ENCODE results near the gene MVB12B.

Gene MVB12B

DNA sequence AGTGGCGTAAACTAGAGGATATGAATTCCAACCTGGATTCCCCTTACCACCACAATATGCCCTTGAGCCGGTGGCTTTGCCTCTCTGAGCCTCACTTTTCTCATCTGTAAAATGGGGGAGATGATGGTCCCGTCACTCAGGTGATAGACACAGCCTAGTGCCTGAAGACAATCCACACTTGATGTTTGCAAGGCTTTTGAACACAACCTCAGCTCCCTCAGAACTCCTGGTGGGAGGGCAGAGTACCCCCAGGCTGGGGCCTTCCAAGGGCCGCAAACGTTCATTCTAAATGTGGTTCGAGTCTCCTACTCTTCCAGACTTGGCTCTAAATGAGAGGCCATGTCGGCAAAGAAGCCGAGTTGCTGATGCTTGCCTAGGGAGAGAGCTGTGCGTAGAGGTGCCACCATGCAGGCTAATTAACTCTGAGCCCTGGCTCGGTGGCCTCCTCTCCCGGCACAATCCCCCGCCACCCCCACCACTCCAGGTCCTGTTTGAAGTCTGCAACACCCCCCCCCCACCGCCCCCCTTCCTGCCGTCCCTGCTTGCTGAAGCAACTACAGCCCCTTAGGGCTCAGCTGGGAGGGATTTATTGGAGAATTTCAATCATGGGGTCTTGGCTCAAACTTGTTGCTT lies 189.4 kb downstream of the MVB12B start:
- TF ChIP-seq SIN3A (IDR thresholded peaks at IDR 0.05; ENCODE audit: borderline replicate concordance, insufficient read depth, low read length) (no peak), FOXP2 (optimal IDR thresholded peaks at IDR 0.05; ENCODE audit: borderline replicate concordance, extremely low read depth, extremely low read length, insufficient read depth) (no peak), POLR2AphosphoS5 (IDR thresholded peaks at IDR 0.05; ENCODE audit: low read depth, low read length) (no peak), TAF1 (IDR thresholded peaks at IDR 0.05; ENCODE audit: borderline replicate concordance, insufficient read depth, low read length) (no peak)
- TF ChIP-seq, protein P1, sequence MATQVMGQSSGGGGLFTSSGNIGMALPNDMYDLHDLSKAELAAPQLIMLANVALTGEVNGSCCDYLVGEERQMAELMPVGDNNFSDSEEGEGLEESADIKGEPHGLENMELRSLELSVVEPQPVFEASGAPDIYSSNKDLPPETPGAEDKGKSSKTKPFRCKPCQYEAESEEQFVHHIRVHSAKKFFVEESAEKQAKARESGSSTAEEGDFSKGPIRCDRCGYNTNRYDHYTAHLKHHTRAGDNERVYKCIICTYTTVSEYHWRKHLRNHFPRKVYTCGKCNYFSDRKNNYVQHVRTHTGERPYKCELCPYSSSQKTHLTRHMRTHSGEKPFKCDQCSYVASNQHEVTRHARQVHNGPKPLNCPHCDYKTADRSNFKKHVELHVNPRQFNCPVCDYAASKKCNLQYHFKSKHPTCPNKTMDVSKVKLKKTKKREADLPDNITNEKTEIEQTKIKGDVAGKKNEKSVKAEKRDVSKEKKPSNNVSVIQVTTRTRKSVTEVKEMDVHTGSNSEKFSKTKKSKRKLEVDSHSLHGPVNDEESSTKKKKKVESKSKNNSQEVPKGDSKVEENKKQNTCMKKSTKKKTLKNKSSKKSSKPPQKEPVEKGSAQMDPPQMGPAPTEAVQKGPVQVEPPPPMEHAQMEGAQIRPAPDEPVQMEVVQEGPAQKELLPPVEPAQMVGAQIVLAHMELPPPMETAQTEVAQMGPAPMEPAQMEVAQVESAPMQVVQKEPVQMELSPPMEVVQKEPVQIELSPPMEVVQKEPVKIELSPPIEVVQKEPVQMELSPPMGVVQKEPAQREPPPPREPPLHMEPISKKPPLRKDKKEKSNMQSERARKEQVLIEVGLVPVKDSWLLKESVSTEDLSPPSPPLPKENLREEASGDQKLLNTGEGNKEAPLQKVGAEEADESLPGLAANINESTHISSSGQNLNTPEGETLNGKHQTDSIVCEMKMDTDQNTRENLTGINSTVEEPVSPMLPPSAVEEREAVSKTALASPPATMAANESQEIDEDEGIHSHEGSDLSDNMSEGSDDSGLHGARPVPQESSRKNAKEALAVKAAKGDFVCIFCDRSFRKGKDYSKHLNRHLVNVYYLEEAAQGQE (IDR thresholded peaks at IDR 0.05; ENCODE audit: insufficient read depth in 1 of 2, low read depth in 2 of 2, low read length in 2 of 2) = no peak

DNA sequence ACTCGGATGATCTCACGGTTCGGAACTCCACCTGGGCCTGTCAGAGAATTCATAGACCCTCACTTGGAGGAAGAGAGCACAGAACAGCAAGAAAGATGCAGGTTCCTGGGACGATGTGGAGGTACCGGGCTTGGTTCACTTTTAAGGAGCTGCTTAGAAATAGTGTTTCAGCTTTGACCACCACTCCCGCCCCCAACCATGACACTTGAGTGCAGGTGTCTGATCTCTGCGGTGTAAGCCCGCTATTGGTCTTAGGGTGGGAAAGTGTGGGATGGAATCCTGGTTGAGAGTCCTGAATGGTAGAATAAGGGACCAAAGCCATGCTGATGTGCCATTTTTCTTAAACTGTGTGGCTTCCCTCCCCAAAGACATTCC lies 189.9 kb downstream of the MVB12B start:
- TF ChIP-seq TAF1 (IDR thresholded peaks at IDR 0.05; ENCODE audit: borderline replicate concordance, insufficient read depth, low read length) = no peak
- TF ChIP-seq FOXP2 (optimal IDR thresholded peaks at IDR 0.05; ENCODE audit: borderline replicate concordance, extremely low read depth, extremely low read length, insufficient read depth) = no peak
- TF ChIP-seq POLR2AphosphoS5 (IDR thresholded peaks at IDR 0.05; ENCODE audit: low read depth, low read length) = no peak
- no peak for TF ChIP-seq SIN3A (IDR thresholded peaks at IDR 0.05; ENCODE audit: borderline replicate concordance, insufficient read depth, low read length)
- TF ChIP-seq, protein P1 (IDR thresholded peaks at IDR 0.05; ENCODE audit: insufficient read depth in 1 of 2, low read depth in 2 of 2, low read length in 2 of 2) = no peak

DNA sequence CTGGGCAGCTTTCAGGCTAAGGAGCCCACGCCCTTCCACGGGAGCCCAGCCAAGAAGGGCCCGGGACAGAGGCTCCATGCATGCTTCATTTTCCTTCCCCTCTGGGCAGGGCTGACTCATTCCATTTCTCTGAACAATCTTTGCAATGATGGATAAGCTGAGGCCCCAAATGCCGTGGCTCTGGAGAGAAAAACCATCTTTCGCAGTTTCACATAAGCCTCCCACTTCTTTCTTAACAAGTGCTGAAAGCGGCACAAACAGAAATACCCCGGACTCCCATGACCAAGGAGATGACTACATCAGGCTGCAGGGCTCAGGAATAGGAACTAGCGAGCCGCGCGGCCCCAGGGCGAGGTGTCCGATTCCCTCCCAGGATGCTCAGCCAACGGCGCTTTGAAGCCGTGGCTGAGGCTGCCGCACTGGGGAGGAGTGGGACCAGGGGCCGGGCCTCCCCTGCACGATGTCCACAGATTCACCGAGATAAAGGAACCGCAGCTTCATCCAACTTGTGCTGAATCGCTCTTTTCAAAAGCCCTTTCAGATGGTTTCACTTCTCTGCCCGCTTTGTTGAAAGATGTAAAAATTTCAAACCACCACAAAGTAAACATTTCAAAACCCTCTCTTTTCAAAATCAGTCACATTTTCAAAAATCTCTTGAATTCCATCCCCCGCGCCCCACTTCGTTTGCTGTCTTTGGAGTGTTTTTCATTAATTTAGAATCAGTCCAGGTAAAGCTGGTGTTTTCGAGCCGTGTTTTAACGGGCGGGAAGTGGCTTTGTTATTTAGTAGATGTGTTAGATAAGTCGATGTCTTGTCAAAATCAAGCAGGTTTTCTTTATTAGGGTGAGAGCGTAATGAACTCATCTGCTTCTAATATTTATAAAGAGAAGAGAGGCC lies 190.6 kb downstream of the MVB12B start:
- TF ChIP-seq SIN3A (IDR thresholded peaks at IDR 0.05; ENCODE audit: borderline replicate concordance, insufficient read depth, low read length) = no peak
- TF ChIP-seq, protein P1 (IDR thresholded peaks at IDR 0.05; ENCODE audit: insufficient read depth in 1 of 2, low read depth in 2 of 2, low read length in 2 of 2) = no peak
- TF ChIP-seq POLR2AphosphoS5 (IDR thresholded peaks at IDR 0.05; ENCODE audit: low read depth, low read length) = no peak
- TF ChIP-seq FOXP2 (optimal IDR thresholded peaks at IDR 0.05; ENCODE audit: borderline replicate concordance, extremely low read depth, extremely low read length, insufficient read depth) = no peak
- TF ChIP-seq TAF1 (IDR thresholded peaks at IDR 0.05; ENCODE audit: borderline replicate concordance, insufficient read depth, low read length) = no peak

DNA sequence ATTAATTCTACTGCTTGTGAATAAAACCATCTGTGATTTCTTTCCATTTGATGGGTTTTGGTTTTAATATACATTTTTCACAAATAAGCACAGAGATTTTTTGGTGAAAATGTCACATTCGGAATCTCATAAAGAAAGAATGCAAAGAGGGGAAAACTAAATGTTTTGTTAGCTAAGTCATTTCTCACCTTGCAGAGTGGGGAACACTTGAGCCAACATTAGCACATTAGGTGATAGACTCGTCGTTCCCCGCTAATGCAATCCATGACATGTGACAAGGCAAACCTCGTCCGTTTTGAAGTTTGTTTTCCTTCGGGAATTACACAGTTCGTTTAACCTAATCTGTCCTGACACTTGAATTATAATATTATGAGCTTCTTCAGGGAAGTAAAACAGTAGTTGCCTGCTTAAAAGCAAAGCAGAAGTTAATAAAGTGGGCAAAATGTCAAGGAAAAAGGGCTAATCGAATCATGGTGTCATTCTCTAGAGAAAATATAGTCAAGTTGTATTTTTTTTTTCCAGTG lies 191.3 kb downstream of the MVB12B start:
- TF ChIP-seq TAF1 (IDR thresholded peaks at IDR 0.05; ENCODE audit: borderline replicate concordance, insufficient read depth, low read length) (no peak), POLR2AphosphoS5 (IDR thresholded peaks at IDR 0.05; ENCODE audit: low read depth, low read length) (no peak)

DNA sequence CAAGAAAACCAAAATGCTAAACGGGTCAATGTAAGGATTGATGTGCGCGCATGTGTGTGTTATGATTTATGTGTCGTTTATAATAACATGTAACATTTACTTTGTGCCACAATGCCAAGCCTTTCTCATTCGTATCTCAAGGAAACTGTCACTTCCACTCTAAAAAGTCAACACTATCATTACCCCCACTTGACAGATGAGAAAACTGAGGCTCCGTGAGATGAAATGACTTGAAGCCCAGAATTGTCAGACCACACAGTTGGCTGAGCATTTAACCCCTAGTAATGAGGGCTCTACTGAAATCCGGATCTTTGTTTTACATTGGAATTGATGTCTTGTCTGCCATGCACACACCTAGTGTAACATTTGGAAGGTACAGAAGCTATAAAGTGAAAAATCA lies 192.1 kb downstream of the MVB12B start:
- TF ChIP-seq POLR2AphosphoS5 (IDR thresholded peaks at IDR 0.05; ENCODE audit: low read depth, low read length) = no peak
- no peak for TF ChIP-seq SIN3A (IDR thresholded peaks at IDR 0.05; ENCODE audit: borderline replicate concordance, insufficient read depth, low read length)
- TF ChIP-seq, protein P1 (IDR thresholded peaks at IDR 0.05; ENCODE audit: insufficient read depth in 1 of 2, low read depth in 2 of 2, low read length in 2 of 2) = no peak
- no peak for TF ChIP-seq TAF1 (IDR thresholded peaks at IDR 0.05; ENCODE audit: borderline replicate concordance, insufficient read depth, low read length)
- TF ChIP-seq FOXP2 (optimal IDR thresholded peaks at IDR 0.05; ENCODE audit: borderline replicate concordance, extremely low read depth, extremely low read length, insufficient read depth) = no peak

Data from PFSK-1 (cell line).